GM12878 (cell line): Measurements from ENCODE around the gene EPHA10. TPM values are rescaled to one million over a fixed set of nuclear protein-coding genes. Genes with fewer than 3 reads are reported as not detected.

Experiments
- ATAC-seq: fragments of 200-7000 bp; cut with Tn5 transposase; 3 replicates; pipeline ENCODE4 v1.9.1; 2020; ENCODE audit warnings: mild to moderate bottlenecking, moderate library complexity
- BruUV-seq: library from RNA; stranded (reverse); fragments of 400-500 nt; replicated peaks from 2 replicates; lab custom pipeline; 2021; lab: Mats Ljungman, UMichigan
- CTCF ChIA-PET: fragments of 300-600 bp; sonication (Branson Sonifier 250); formaldehyde crosslinking; extraction: SDS; loops from one replicate; lab custom pipeline; 2021; ENCODE audit warnings: inconsistent platforms; lab: Yijun Ruan, JAX
- POLR2A ChIA-PET: fragments of 350-600 bp; formaldehyde crosslinking; extraction: SDS; loops from one replicate; lab custom pipeline; 2021; ENCODE audit warnings: inconsistent platforms; lab: Charles Lee
- RAD21 ChIA-PET: fragments of 300-600 bp; sonication (Branson Sonifier 250); formaldehyde crosslinking; loops from one replicate; lab custom pipeline; 2023; ENCODE audit warnings: antibody characterized with exemption; ENCODE audit not compliant: unreplicated experiment; lab: Charles Lee
- SMC1A ChIA-PET: fragments of 300-600 bp; sonication (Branson Sonifier 250); formaldehyde crosslinking; loops from one replicate; lab custom pipeline; 2023; ENCODE audit not compliant: unreplicated experiment, uncharacterized antibody; lab: Charles Lee
- DNase-seq: peaks from one replicate; pipeline ENCODE4 v3.0.0-alpha.2; 2011; ENCODE audit warnings: low read depth, low spot score
- FAIRE-seq: peaks from 3 replicates; lab custom pipeline; 2011; peaks lifted over from hg19 to GRCh38; lab: Jason Lieb, UNC
- H2AFZ ChIP-seq: 2 replicates; pipeline ENCODE4 v1.6.0; 2011; ENCODE audit warnings: low read depth, low read length, control low read depth; ENCODE audit not compliant: control insufficient read depth
- H3K27ac ChIP-seq: 2 replicates; pipeline ENCODE4 v1.5.1; 2011; ENCODE audit warnings: control low read depth; ENCODE audit not compliant: control insufficient read depth, insufficient read depth
- H3K27me3 ChIP-seq, 2 experiments: replicated peaks in 1 of 2; 2 replicates each; pipeline versions ENCODE4 v1.6.0 to v1.6.1; 2011; ENCODE audit warnings: low read length in 1 of 2; ENCODE audit not compliant: control insufficient read depth in 2 of 2, insufficient read depth in 2 of 2
- H3K36me3 ChIP-seq, 2 experiments: 2 replicates each; pipeline ENCODE4 v1.5.1; 2011; ENCODE audit warnings: low read length in 1 of 2; ENCODE audit not compliant: control insufficient read depth in 2 of 2, insufficient read depth in 2 of 2
- H3K4me1 ChIP-seq: 2 replicates; pipeline ENCODE4 v1.6.1; 2011; ENCODE audit warnings: mild to moderate bottlenecking, low read length, moderate library complexity, mixed read lengths; ENCODE audit not compliant: control insufficient read depth, insufficient read depth
- H3K4me2 ChIP-seq: 2 replicates; pipeline ENCODE4 v1.6.0; 2011; ENCODE audit warnings: control low read depth; ENCODE audit not compliant: control insufficient read depth, insufficient read depth
- H3K4me3 ChIP-seq: fragments of 200-600 bp; sonication (generic); 2 replicates; pipeline ENCODE4 v1.5.1; 2016
- H3K79me2 ChIP-seq: 2 replicates; pipeline ENCODE4 v1.6.0; 2011; ENCODE audit warnings: low read length; ENCODE audit not compliant: control insufficient read depth, insufficient read depth
- H3K9ac ChIP-seq: 2 replicates; pipeline ENCODE4 v1.8.0; 2011; ENCODE audit warnings: low read length, control low read depth, mixed read lengths; ENCODE audit not compliant: control insufficient read depth, insufficient read depth
- H3K9me3 ChIP-seq: replicated peaks from 3 replicates; pipeline ENCODE4 v1.5.1; 2011; ENCODE audit warnings: mild to moderate bottlenecking, low read length; ENCODE audit not compliant: control insufficient read depth, insufficient read depth
- H4K20me1 ChIP-seq: 2 replicates; pipeline ENCODE4 v1.6.0; 2011; ENCODE audit not compliant: control insufficient read depth, insufficient read depth
- ASH2L ChIP-seq: fragments of 300-600, 200-600 bp; sonication (generic); IDR thresholded peaks from 2 replicates; pipeline ENCODE4 v1.6.1; 2017; ENCODE audit warnings: low read depth, mild to moderate bottlenecking, borderline replicate concordance
- EZH2 ChIP-seq: IDR thresholded peaks from 2 replicates; pipeline ENCODE4 v1.6.1; 2012; ENCODE audit warnings: low read depth, mild to moderate bottlenecking, control low read depth, inconsistent platforms, low read length, borderline replicate concordance; ENCODE audit not compliant: control insufficient read depth
- IRF5 ChIP-seq: fragments of 450-650 bp; IDR thresholded peaks from 2 replicates; pipeline ENCODE4 v1.6.1; 2017; ENCODE audit warnings: borderline replicate concordance
- JUNB ChIP-seq: IDR thresholded peaks from 2 replicates; pipeline ENCODE4 v1.6.1; 2016; ENCODE audit warnings: antibody characterized with exemption, mild to moderate bottlenecking
- NKRF ChIP-seq: fragments of 450-650 bp; conservative IDR thresholded peaks from 2 replicates; pipeline ENCODE4 v1.6.1; 2017; ENCODE audit warnings: mild to moderate bottlenecking, moderate library complexity
- NR2F1 ChIP-seq: fragments of 450-650 bp; conservative IDR thresholded peaks from 2 replicates; pipeline ENCODE4 v1.6.1; 2017; ENCODE audit warnings: mild to moderate bottlenecking
- RELB ChIP-seq: fragments of 450-650 bp; IDR thresholded peaks from 2 replicates; pipeline ENCODE4 v1.6.1; 2017; ENCODE audit warnings: low read depth, mild to moderate bottlenecking, moderate library complexity
- SMAD1 ChIP-seq: fragments of 450-650 bp; IDR thresholded peaks from 2 replicates; pipeline ENCODE4 v1.6.1; 2018; ENCODE audit warnings: mild to moderate bottlenecking, low read depth; ENCODE audit not compliant: partially characterized antibody
- TARDBP ChIP-seq: IDR thresholded peaks from 2 replicates; pipeline ENCODE4 v1.6.1; 2016; ENCODE audit warnings: borderline replicate concordance
- ZBTB33 ChIP-seq: fragments of 450-650 bp; IDR thresholded peaks from 2 replicates; pipeline ENCODE4 v1.6.1; 2017; ENCODE audit warnings: mild to moderate bottlenecking
- ZNF207 ChIP-seq: fragments of 450-650 bp; IDR thresholded peaks from 2 replicates; pipeline ENCODE4 v1.6.1; 2014; ENCODE audit warnings: antibody characterized with exemption, mild to moderate bottlenecking, borderline replicate concordance
- ZNF687 ChIP-seq: fragments of 450-650 bp; IDR thresholded peaks from 2 replicates; pipeline ENCODE4 v1.6.1; 2017; ENCODE audit warnings: mild to moderate bottlenecking, moderate library complexity
- WGBS: methylation state at CpG from one replicate; pipeline ENCODE4 v1.1.6; 2016; ENCODE audit warnings: low lambda C conversion rate; ENCODE audit not compliant: insufficient replicate concordance, insufficient coverage; ENCODE audit errors: missing lambda C conversion rate; 5-methylcytosine and 5-hydroxymethylcytosine counted together
- in situ Hi-C: fragments of 300-500 bp; cut with MboI; formaldehyde crosslinking; loops from 9 replicates; pipeline ENCODE4 v1.14.3; 2018; ENCODE audit warnings: mixed read lengths
- intact Hi-C: fragments of 100-400 bp; cut with micrococcal nuclease; formaldehyde crosslinking; loops from one replicate; pipeline ENCODE4 v1.14.2; 2022; ENCODE audit not compliant: unreplicated experiment
- polyA plus RNA-seq, 11 experiments: library from polyadenylated mRNA; depleted of rRNA in 4 of 11; unstranded in 6 of 11; stranded (reverse) in 5 of 11; fragments of >200 nt; fragmentation: Nextera tagmentation in 4 of 11; fragmentation: Illumina TruSeq in 1 of 11; extraction: Ambion mirVana in 4 of 11; extraction: Trizol in 1 of 11; gene quantifications; 1 replicate in 1 of 11; 2 replicates in 10 of 11; pipeline versions ENCODE4 v1.2.1 to v1.2.3, GENCODE V29; 2011 to 2016; ENCODE audit warnings: inconsistent platforms in 2 of 11, missing spikeins in 2 of 11, low read depth in 1 of 11
- total RNA-seq, 4 experiments: library from RNA; depleted of rRNA in 3 of 4; stranded (reverse); fragments of >200 nt in 3 of 4; fragmentation: Illumina TruSeq in 1 of 4; extraction: Trizol in 1 of 4; gene quantifications; 2 replicates each; pipeline versions ENCODE4 v1.2.1 to v1.2.3, GENCODE V29; 2013 to 2021

The EPHA10 gene
- total and polyA plus RNA-seq, 10 of the 15 experiments (the other 5 are each of a cell fraction or from before 2014, with no cell fraction given) = 0.05 to 0.06 TPM; not detected in 8

- Histone ChIP-seq H3K27ac (no peak overlapping the region; the same call in 1 of the 2 replicates), H3K9me3 (no peaks in the 10 kb centered on the region), H3K9ac (no peak overlapping the region), H3K36me3 (no peaks in the 10 kb centered on the region; a peak in 1 of 4 replicates), H3K4me1 (peaks cover 27% of the 10 kb centered on the region), H4K20me1 (no peaks in the 10 kb centered on the region), H3K27me3 (no peaks in the 10 kb centered on the region), H3K4me3 (no peak overlapping the region), H3K4me2 (no peak overlapping the region), H2AFZ (no peak overlapping the region), H3K79me2 (no peaks in the 10 kb centered on the region)
- intact Hi-C loops (loop anchor here (5.0 kb wide), 1 partner anchor 206 kb away; the partner anchor contains the start of gene ZC3H12A), in situ Hi-C loops (loop anchor here (5.0 kb wide), 2 partner anchors 71 to 221 kb away; no protein-coding TSS in a partner anchor)
- FAIRE-seq = no peak
- no peak for DNase-seq
- WGBS = 28% methylated on average over 5 of the region's 5 CpGs
- SMC1A ChIA-PET = interaction anchor here (0.8 to 13.6 kb wide), 3 partner anchors 12 to 162 kb away, joined by 3 to 245 read pairs (median 9); partner anchors contain the start of gene GNL2
- POLR2A ChIA-PET = interaction anchor here (1.3 to 1.4 kb wide), 3 partner anchors 11 to 201 kb away, joined by 3 to 6 read pairs (median 4); a partner anchor contains a TSS
- CTCF ChIA-PET = interaction anchor here (0.6 to 21.1 kb wide), 5 partner anchors 25 to 218 kb away, joined by 4 to 521 read pairs (median 5); partner anchors contain the start of genes GNL2 and MTF1
- BruUV-seq = no TSS peak
- no peak for ATAC-seq
- RAD21 ChIA-PET = interaction anchor here (1.1 to 5.5 kb wide), 2 partner anchors 75 to 182 kb away, joined by 4 to 31 read pairs; partner anchors contain the start of gene MTF1
- TF ChIP-seq IRF5 = no peak
- no peak for TF ChIP-seq TARDBP
- no peak for TF ChIP-seq EZH2
- no peak for TF ChIP-seq ZNF207
- no peak for TF ChIP-seq ZNF687
- TF ChIP-seq ZBTB33 = no peak
- no peak for TF ChIP-seq NR2F1
- no peak for TF ChIP-seq SMAD1
- no peak for TF ChIP-seq ASH2L
- TF ChIP-seq RELB = no peak
- TF ChIP-seq NKRF = no peak
- TF ChIP-seq JUNB = no peak
These were observed 87.1 kb downstream of the EPHA10 start for GRCh38 chr1:37677808-37678207.
